ENCODE data around the gene BRINP3. TPM values are rescaled to one million over a fixed set of nuclear protein-coding genes. Genes with fewer than 3 reads are reported as not detected.

Gene BRINP3
- total RNA-seq, 1 experiment from 2014 or later = 0.28 TPM

DNA sequence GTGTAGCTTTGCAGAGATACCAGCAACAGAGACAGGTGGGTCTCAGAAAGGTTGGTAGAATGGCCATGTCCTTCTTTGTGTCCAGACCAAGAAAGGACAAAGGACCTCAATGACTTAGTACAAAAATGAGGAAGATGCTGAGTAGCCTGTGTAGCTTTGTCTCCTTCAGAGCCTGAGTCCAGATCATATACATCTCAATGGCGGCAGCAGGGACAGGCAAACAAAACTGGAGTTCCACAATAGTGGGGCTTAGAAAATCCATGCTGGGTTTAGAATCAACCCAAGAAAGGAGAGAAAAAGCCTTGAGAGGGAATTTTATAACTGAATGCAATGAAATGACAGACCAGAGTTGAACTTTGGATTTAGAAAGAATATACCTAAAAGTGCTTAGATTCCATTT lies 339.0 kb downstream of the BRINP3 start (continued):
- TF ChIP-seq, protein P1, sequence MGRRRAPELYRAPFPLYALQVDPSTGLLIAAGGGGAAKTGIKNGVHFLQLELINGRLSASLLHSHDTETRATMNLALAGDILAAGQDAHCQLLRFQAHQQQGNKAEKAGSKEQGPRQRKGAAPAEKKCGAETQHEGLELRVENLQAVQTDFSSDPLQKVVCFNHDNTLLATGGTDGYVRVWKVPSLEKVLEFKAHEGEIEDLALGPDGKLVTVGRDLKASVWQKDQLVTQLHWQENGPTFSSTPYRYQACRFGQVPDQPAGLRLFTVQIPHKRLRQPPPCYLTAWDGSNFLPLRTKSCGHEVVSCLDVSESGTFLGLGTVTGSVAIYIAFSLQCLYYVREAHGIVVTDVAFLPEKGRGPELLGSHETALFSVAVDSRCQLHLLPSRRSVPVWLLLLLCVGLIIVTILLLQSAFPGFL (CRISPR knock-in tag; IDR thresholded peaks at IDR 0.05; ENCODE audit: borderline replicate concordance) = no peak
- TF ChIP-seq JUN (CRISPR knock-in tag; IDR thresholded peaks at IDR 0.05) (no peak), ZNF121 (CRISPR knock-in tag; IDR thresholded peaks at IDR 0.05) (no peak)
- TF ChIP-seq, protein P2, sequence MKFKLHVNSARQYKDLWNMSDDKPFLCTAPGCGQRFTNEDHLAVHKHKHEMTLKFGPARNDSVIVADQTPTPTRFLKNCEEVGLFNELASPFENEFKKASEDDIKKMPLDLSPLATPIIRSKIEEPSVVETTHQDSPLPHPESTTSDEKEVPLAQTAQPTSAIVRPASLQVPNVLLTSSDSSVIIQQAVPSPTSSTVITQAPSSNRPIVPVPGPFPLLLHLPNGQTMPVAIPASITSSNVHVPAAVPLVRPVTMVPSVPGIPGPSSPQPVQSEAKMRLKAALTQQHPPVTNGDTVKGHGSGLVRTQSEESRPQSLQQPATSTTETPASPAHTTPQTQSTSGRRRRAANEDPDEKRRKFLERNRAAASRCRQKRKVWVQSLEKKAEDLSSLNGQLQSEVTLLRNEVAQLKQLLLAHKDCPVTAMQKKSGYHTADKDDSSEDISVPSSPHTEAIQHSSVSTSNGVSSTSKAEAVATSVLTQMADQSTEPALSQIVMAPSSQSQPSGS (CRISPR knock-in tag; IDR thresholded peaks at IDR 0.05; ENCODE audit: borderline replicate concordance, low read depth) = no peak

DNA sequence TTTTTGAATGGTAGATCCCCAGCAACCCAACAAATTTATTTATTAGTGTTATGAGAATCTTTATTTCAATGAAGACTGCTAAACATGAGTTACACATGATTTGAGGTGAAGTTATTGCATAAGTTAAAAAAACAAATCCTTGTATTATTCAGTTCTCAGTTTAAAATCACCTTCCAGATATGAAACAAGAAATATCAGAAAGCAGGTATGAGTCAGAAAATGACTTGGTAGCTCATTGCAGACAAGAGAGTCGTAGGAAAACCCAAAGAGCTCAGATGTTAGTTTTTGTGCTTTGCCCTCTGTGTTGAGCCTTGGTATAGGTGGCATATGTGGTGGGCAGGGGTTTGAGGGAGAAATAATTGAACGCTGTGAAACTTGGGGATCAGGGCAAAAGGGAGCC lies 339.4 kb downstream of the BRINP3 start:
- TF ChIP-seq ZNF138 (CRISPR knock-in tag; conservative IDR thresholded peaks at IDR 0.05) (no peak), JUN (CRISPR knock-in tag; IDR thresholded peaks at IDR 0.05) (no peak), NR3C1 (CRISPR knock-in tag; conservative IDR thresholded peaks at IDR 0.05; ENCODE audit: low read depth) (no peak), ZNF423 (CRISPR knock-in tag; IDR thresholded peaks at IDR 0.05) (no peak)
- TF ChIP-seq, protein P3, sequence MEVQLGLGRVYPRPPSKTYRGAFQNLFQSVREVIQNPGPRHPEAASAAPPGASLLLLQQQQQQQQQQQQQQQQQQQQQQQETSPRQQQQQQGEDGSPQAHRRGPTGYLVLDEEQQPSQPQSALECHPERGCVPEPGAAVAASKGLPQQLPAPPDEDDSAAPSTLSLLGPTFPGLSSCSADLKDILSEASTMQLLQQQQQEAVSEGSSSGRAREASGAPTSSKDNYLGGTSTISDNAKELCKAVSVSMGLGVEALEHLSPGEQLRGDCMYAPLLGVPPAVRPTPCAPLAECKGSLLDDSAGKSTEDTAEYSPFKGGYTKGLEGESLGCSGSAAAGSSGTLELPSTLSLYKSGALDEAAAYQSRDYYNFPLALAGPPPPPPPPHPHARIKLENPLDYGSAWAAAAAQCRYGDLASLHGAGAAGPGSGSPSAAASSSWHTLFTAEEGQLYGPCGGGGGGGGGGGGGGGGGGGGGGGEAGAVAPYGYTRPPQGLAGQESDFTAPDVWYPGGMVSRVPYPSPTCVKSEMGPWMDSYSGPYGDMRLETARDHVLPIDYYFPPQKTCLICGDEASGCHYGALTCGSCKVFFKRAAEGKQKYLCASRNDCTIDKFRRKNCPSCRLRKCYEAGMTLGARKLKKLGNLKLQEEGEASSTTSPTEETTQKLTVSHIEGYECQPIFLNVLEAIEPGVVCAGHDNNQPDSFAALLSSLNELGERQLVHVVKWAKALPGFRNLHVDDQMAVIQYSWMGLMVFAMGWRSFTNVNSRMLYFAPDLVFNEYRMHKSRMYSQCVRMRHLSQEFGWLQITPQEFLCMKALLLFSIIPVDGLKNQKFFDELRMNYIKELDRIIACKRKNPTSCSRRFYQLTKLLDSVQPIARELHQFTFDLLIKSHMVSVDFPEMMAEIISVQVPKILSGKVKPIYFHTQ (CRISPR knock-in tag; IDR thresholded peaks at IDR 0.05) = no peak
- peak overlapping the region; percentile 61; the same call in 1 of the 2 replicates for H3K27ac Mint-ChIP-seq
- no peaks in the 10 kb centered on the region for H3K9me3 Mint-ChIP-seq
- H3K27me3 Mint-ChIP-seq (ENCODE audit: low read depth) = no peaks in the 10 kb centered on the region
- DNase-seq (ENCODE audit: low spot score) = no peak
- H3K4me3 Mint-ChIP-seq = no peak overlapping the region
- ChIA-PET POLR2A (interaction anchor here (0.5 kb wide), 1 partner anchor 11 kb away, joined by 4 read pairs; no protein-coding TSS in a partner anchor), CTCF (no interaction called here)
- ATAC-seq = no peak
- no peaks in the 10 kb centered on the region for H3K36me3 Mint-ChIP-seq
- peaks cover 7% of the 10 kb centered on the region for H3K4me1 Mint-ChIP-seq

DNA sequence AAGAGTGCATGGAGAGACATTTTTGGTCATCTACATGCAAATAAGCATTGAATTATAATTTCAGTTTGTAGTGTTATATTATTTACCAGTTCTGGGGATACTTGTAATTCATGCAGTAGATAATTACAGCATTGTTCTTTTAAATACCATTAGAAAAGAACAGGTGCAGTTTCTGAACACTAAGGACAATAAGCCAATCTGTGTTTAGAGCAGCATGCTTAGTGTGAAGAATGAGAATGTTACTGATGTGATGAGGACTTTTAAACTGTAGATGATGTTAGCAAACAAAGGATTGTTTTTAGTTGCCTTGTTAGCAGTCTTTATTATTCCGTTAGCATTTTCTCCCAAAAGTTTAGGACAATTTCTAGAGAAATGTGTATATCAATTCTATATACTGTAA lies 348.3 kb downstream of the BRINP3 start:
- ChIA-PET CTCF (no interaction called here), POLR2A (no interaction called here)
- DNase-seq (ENCODE audit: low spot score) (no peak), ATAC-seq (no peak)
- H3K27ac Mint-ChIP-seq = no peak overlapping the region
- H3K9me3 Mint-ChIP-seq = no peaks in the 10 kb centered on the region
- H3K4me1 Mint-ChIP-seq = no peaks in the 10 kb centered on the region
- no peak overlapping the region for H3K4me3 Mint-ChIP-seq
- no peaks in the 10 kb centered on the region for H3K36me3 Mint-ChIP-seq
- no peaks in the 10 kb centered on the region for H3K27me3 Mint-ChIP-seq (ENCODE audit: low read depth)
- TF ChIP-seq ZNF396 (CRISPR knock-in tag; IDR thresholded peaks at IDR 0.05; ENCODE audit: borderline replicate concordance) = no peak
- TF ChIP-seq HMGA2 (CRISPR knock-in tag; IDR thresholded peaks at IDR 0.05) = no peak
- no peak for TF ChIP-seq JAZF1 (CRISPR knock-in tag; IDR thresholded peaks at IDR 0.05)
- TF ChIP-seq RELA (CRISPR knock-in tag; IDR thresholded peaks at IDR 0.05; ENCODE audit: borderline replicate concordance) = no peak
- TF ChIP-seq, protein P4, sequence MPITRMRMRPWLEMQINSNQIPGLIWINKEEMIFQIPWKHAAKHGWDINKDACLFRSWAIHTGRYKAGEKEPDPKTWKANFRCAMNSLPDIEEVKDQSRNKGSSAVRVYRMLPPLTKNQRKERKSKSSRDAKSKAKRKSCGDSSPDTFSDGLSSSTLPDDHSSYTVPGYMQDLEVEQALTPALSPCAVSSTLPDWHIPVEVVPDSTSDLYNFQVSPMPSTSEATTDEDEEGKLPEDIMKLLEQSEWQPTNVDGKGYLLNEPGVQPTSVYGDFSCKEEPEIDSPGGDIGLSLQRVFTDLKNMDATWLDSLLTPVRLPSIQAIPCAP (CRISPR knock-in tag; IDR thresholded peaks at IDR 0.05) = no peak
- no peak for TF ChIP-seq ZNF232 (CRISPR knock-in tag; IDR thresholded peaks at IDR 0.05)
- TF ChIP-seq, protein P5, sequence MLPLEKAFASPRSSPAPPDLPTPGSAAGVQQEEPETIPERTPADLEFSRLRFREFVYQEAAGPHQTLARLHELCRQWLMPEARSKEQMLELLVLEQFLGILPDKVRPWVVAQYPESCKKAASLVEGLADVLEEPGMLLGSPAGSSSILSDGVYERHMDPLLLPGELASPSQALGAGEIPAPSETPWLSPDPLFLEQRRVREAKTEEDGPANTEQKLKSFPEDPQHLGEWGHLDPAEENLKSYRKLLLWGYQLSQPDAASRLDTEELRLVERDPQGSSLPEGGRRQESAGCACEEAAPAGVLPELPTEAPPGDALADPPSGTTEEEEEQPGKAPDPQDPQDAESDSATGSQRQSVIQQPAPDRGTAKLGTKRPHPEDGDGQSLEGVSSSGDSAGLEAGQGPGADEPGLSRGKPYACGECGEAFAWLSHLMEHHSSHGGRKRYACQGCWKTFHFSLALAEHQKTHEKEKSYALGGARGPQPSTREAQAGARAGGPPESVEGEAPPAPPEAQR (CRISPR knock-in tag; IDR thresholded peaks at IDR 0.05) = no peak
- TF ChIP-seq ZNF416 (CRISPR knock-in tag; IDR thresholded peaks at IDR 0.05) = no peak
- TF ChIP-seq TEAD4 (CRISPR knock-in tag; IDR thresholded peaks at IDR 0.05) = no peak
- TF ChIP-seq IRF2 (CRISPR knock-in tag; IDR thresholded peaks at IDR 0.05; ENCODE audit: borderline replicate concordance, low read depth) = no peak
- no peak for TF ChIP-seq CBFB (CRISPR knock-in tag; IDR thresholded peaks at IDR 0.05; ENCODE audit: low read depth)
- TF ChIP-seq GTF2I (CRISPR knock-in tag; conservative IDR thresholded peaks at IDR 0.05) = no peak
- no peak for TF ChIP-seq NR2C2 (CRISPR knock-in tag; IDR thresholded peaks at IDR 0.05)
- TF ChIP-seq, protein P6, sequence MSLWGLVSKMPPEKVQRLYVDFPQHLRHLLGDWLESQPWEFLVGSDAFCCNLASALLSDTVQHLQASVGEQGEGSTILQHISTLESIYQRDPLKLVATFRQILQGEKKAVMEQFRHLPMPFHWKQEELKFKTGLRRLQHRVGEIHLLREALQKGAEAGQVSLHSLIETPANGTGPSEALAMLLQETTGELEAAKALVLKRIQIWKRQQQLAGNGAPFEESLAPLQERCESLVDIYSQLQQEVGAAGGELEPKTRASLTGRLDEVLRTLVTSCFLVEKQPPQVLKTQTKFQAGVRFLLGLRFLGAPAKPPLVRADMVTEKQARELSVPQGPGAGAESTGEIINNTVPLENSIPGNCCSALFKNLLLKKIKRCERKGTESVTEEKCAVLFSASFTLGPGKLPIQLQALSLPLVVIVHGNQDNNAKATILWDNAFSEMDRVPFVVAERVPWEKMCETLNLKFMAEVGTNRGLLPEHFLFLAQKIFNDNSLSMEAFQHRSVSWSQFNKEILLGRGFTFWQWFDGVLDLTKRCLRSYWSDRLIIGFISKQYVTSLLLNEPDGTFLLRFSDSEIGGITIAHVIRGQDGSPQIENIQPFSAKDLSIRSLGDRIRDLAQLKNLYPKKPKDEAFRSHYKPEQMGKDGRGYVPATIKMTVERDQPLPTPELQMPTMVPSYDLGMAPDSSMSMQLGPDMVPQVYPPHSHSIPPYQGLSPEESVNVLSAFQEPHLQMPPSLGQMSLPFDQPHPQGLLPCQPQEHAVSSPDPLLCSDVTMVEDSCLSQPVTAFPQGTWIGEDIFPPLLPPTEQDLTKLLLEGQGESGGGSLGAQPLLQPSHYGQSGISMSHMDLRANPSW (CRISPR knock-in tag; conservative IDR thresholded peaks at IDR 0.05; ENCODE audit: low read depth) = no peak
- TF ChIP-seq, protein P7, sequence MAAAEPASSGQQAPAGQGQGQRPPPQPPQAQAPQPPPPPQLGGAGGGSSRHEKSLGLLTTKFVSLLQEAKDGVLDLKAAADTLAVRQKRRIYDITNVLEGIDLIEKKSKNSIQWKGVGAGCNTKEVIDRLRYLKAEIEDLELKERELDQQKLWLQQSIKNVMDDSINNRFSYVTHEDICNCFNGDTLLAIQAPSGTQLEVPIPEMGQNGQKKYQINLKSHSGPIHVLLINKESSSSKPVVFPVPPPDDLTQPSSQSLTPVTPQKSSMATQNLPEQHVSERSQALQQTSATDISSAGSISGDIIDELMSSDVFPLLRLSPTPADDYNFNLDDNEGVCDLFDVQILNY (CRISPR knock-in tag; IDR thresholded peaks at IDR 0.05) = no peak

All from WTC11 (cell line).